Esophagus muscularis mucosa (tissue), 3 donors: ENCODE data around the gene PP2D1.

Experiments used
- POLR2A ChIP-seq: fragments of 450-650 bp; IDR thresholded peaks from one replicate; pipeline ENCODE4 v1.6.1; 2017; ENCODE audit warnings: antibody characterized with exemption, moderate library complexity, mild to moderate bottlenecking, low read depth
- TF ChIP-seq, protein P1 (sequence below), 3 experiments: fragments of 200-600 bp in 2 of 3; fragments of 450-650 bp in 1 of 3; sonication (generic) in 2 of 3; IDR thresholded peaks; one replicate each; pipeline ENCODE4 v1.5.1; 2017 to 2019; ENCODE audit warnings: antibody characterized with exemption in 3 of 3, mild to moderate bottlenecking in 2 of 3, moderate library complexity in 1 of 3

DNA sequence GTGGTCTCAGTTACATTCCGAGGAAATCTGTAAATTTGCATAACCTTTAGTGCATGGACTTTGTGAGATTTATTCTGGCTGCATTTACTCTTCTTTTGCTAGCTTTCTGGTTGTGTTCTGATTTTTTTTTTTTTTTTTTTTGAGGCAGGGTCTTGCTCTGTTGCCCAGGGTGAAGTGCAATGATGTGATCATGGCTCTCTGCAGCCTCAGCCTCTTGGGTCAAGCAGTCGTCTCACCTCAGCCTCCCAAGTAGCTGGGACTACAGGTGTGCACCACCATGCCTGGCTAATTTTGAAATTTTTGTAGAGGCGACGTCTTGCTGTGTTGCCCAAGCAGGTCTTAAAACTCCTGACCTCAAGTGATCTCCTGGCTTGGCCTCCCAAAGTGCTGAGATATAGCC lies 52.6 kb downstream of the PP2D1 start:
- TF ChIP-seq, protein P1, sequence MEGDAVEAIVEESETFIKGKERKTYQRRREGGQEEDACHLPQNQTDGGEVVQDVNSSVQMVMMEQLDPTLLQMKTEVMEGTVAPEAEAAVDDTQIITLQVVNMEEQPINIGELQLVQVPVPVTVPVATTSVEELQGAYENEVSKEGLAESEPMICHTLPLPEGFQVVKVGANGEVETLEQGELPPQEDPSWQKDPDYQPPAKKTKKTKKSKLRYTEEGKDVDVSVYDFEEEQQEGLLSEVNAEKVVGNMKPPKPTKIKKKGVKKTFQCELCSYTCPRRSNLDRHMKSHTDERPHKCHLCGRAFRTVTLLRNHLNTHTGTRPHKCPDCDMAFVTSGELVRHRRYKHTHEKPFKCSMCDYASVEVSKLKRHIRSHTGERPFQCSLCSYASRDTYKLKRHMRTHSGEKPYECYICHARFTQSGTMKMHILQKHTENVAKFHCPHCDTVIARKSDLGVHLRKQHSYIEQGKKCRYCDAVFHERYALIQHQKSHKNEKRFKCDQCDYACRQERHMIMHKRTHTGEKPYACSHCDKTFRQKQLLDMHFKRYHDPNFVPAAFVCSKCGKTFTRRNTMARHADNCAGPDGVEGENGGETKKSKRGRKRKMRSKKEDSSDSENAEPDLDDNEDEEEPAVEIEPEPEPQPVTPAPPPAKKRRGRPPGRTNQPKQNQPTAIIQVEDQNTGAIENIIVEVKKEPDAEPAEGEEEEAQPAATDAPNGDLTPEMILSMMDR (IDR thresholded peaks at IDR 0.05): no peak
- no peak for TF ChIP-seq POLR2A
